GM21825 (cell line): ENCODE data around the gene ITGB8.
A peak's percentile ranks its signal among the peaks of the same experiment; 100 is the strongest.
"Not testable (repeated sequence)": the region's sequence is repeated elsewhere in the genome, so short reads cannot be mapped to it uniquely, and the experiment has no call there.

Experiments used
- ATAC-seq: cut with Tn5 transposase; IDR thresholded peaks from one replicate; pipeline ENCODE4 v1.9.1; 2021; ENCODE audit warnings: mild to moderate bottlenecking, moderate library complexity; ENCODE audit not compliant: unreplicated experiment

Gene ITGB8

GRCh38 chr7:20330239-20330927, at the start of gene ITGB8:
Gene ITGB8, plus strand, starts transcription at chr7:20330900. Its CDS starts 907 bp downstream, at chr7:20331807.
- ATAC-seq: peak; percentile 57

- no peak for ATAC-seq
Measured at GRCh38 chr7:20282959-20283358, 47.7 kb upstream of the ITGB8 start.

- no peak for ATAC-seq
Measured at GRCh38 chr7:20283385-20283784, 47.3 kb upstream of the ITGB8 start.

GRCh38 chr7:20284003-20284770, 46.5 kb upstream of the ITGB8 start:
- peak; percentile 39 for ATAC-seq

- ATAC-seq: no peak
Measured at GRCh38 chr7:20284771-20285143, 45.9 kb upstream of the ITGB8 start.

GRCh38 chr7:20287317-20287716, 43.4 kb upstream of the ITGB8 start:
- peak; percentile 40 for ATAC-seq

GRCh38 chr7:20288036-20288435, 42.7 kb upstream of the ITGB8 start:
- ATAC-seq: no peak

- no peak for ATAC-seq
Measured at GRCh38 chr7:20290505-20291111, 40.1 kb upstream of the ITGB8 start.

- no peak for ATAC-seq
Measured at GRCh38 chr7:20293336-20293735, 37.4 kb upstream of the ITGB8 start.

GRCh38 chr7:20296444-20296843, 34.3 kb upstream of the ITGB8 start:
- ATAC-seq: no peak

GRCh38 chr7:20296901-20297300, 33.8 kb upstream of the ITGB8 start:
- no peak for ATAC-seq

- no peak for ATAC-seq
Measured at GRCh38 chr7:20298486-20298901, 32.2 kb upstream of the ITGB8 start.

- ATAC-seq: no peak
Measured at GRCh38 chr7:20299145-20299544, 31.6 kb upstream of the ITGB8 start.

- peak; percentile 79 for ATAC-seq
Measured at GRCh38 chr7:20299647-20300312, 30.9 kb upstream of the ITGB8 start.

- no peak for ATAC-seq
Measured at GRCh38 chr7:20301311-20301939, 29.3 kb upstream of the ITGB8 start.

GRCh38 chr7:20302300-20302699, 28.4 kb upstream of the ITGB8 start:
- ATAC-seq: not testable (repeated sequence)

GRCh38 chr7:20302891-20303290, 27.8 kb upstream of the ITGB8 start:
- ATAC-seq: no peak

- ATAC-seq: no peak
Measured at GRCh38 chr7:20304366-20304765, 26.3 kb upstream of the ITGB8 start.

- no peak for ATAC-seq
Measured at GRCh38 chr7:20305726-20306125, 25.0 kb upstream of the ITGB8 start.

GRCh38 chr7:20306180-20306946, 24.3 kb upstream of the ITGB8 start:
- ATAC-seq: no peak
